H1 (cell line): ENCODE data around the gene ZNF652. TPM values are rescaled to one million over a fixed set of nuclear protein-coding genes. Genes with fewer than 3 reads are reported as not detected.
A peak's percentile ranks its signal among the peaks of the same experiment; 100 is the strongest.

Experiments used
- ASH2L ChIP-seq: fragments of 200-600, 300-600 bp; sonication (generic); IDR thresholded peaks from one replicate; pipeline ENCODE4 v1.7.1; 2017; ENCODE audit warnings: low read length
- BRCA1 ChIP-seq: IDR thresholded peaks from 2 replicates; pipeline ENCODE4 v1.6.1; 2012; ENCODE audit warnings: low read depth, low read length, improper control_type of control experiment
- CEBPB ChIP-seq: IDR thresholded peaks from 2 replicates; pipeline ENCODE4 v1.6.1; 2012; ENCODE audit warnings: low read depth, low read length
- CHD1 ChIP-seq: IDR thresholded peaks from 2 replicates; pipeline ENCODE4 v1.6.1; 2012; ENCODE audit warnings: low read depth, low read length, improper control_type of control experiment
- CHD2 ChIP-seq: IDR thresholded peaks from 2 replicates; pipeline ENCODE4 v1.6.1; 2012; ENCODE audit warnings: low read length, improper control_type of control experiment
- EGR1 ChIP-seq: IDR thresholded peaks from 2 replicates; pipeline ENCODE4 v1.6.1; 2011; ENCODE audit warnings: low read depth, low read length, borderline replicate concordance
- GABPA ChIP-seq: IDR thresholded peaks from 2 replicates; pipeline ENCODE4 v1.6.1; 2011; ENCODE audit warnings: mild to moderate bottlenecking, low read length, moderate library complexity, borderline replicate concordance; ENCODE audit not compliant: insufficient read depth
- JUN ChIP-seq: IDR thresholded peaks from 2 replicates; pipeline ENCODE4 v1.6.1; 2011; ENCODE audit warnings: low read depth, mild to moderate bottlenecking, improper control_type of control experiment, low read length
- JUND ChIP-seq: IDR thresholded peaks from 2 replicates; pipeline ENCODE4 v1.6.1; 2011; ENCODE audit warnings: mild to moderate bottlenecking, improper control_type of control experiment, low read length
- KDM1A ChIP-seq: fragments of 200-600, 300-600 bp; sonication (generic); IDR thresholded peaks from 2 replicates; pipeline ENCODE4 v1.7.1; 2016; ENCODE audit warnings: mild to moderate bottlenecking, low read length, borderline replicate concordance
- KDM5A ChIP-seq: fragments of 200-600 bp; IDR thresholded peaks from 2 replicates; pipeline ENCODE4 v1.7.1; 2012; ENCODE audit warnings: mild to moderate bottlenecking, low read length, inconsistent platforms, mixed read lengths
- NRF1 ChIP-seq: IDR thresholded peaks from 2 replicates; pipeline ENCODE4 v1.6.1; 2011; ENCODE audit warnings: mild to moderate bottlenecking, low read depth, low read length, improper control_type of control experiment
- PHF8 ChIP-seq: fragments of 200-600 bp; sonication (generic); conservative IDR thresholded peaks from 2 replicates; pipeline ENCODE4 v1.7.1; 2012; ENCODE audit warnings: low read depth, mild to moderate bottlenecking, inconsistent platforms, low read length, moderate library complexity
- POLR2A ChIP-seq, 2 experiments: IDR thresholded peaks; 1 replicate in 1 of 2; 2 replicates in 1 of 2; pipeline ENCODE4 v1.6.1; 2011; ENCODE audit warnings: low read depth in 2 of 2, low read length in 2 of 2, mild to moderate bottlenecking in 2 of 2; ENCODE audit errors: control extremely low read depth in 1 of 2
- RNF2 ChIP-seq: fragments of 200-900, 300-1000 bp; sonication (generic); IDR thresholded peaks from 2 replicates; pipeline ENCODE4 v1.7.1; 2016; ENCODE audit warnings: borderline replicate concordance, low read depth, mild to moderate bottlenecking, antibody characterized with exemption, low read length; ENCODE audit not compliant: poor library complexity, severe bottlenecking; ENCODE audit errors: missing control alignments
- polyA plus RNA-seq, 7 experiments: library from polyadenylated mRNA; depleted of rRNA in 3 of 7; stranded (reverse) in 5 of 7; unstranded in 2 of 7; fragments of >200 nt in 5 of 7; fragments of 200-250 nt in 2 of 7; gene quantifications; 1 replicate in 5 of 7; 2 replicates in 1 of 7; 4 replicates in 1 of 7; pipeline versions ENCODE4 v1.2.1 to v1.2.3, GENCODE V29; 2011 to 2013; ENCODE audit warnings: missing spikeins in 2 of 7, mixed read lengths in 2 of 7
- total RNA-seq: library from RNA; stranded (reverse); fragmentation: NEBNext Ultra II Directional; extraction: Animal tissue kit (Norgen Biotek cat#: 25700); gene quantifications from 2 replicates; pipeline ENCODE4 v1.2.1, GENCODE V29; 2021

Gene ZNF652
- total and polyA plus RNA-seq, 2 of the 8 experiments (the other 6 are each of a cell fraction or from before 2014, with no cell fraction given) = 13.5 to 39.6 TPM

DNA sequence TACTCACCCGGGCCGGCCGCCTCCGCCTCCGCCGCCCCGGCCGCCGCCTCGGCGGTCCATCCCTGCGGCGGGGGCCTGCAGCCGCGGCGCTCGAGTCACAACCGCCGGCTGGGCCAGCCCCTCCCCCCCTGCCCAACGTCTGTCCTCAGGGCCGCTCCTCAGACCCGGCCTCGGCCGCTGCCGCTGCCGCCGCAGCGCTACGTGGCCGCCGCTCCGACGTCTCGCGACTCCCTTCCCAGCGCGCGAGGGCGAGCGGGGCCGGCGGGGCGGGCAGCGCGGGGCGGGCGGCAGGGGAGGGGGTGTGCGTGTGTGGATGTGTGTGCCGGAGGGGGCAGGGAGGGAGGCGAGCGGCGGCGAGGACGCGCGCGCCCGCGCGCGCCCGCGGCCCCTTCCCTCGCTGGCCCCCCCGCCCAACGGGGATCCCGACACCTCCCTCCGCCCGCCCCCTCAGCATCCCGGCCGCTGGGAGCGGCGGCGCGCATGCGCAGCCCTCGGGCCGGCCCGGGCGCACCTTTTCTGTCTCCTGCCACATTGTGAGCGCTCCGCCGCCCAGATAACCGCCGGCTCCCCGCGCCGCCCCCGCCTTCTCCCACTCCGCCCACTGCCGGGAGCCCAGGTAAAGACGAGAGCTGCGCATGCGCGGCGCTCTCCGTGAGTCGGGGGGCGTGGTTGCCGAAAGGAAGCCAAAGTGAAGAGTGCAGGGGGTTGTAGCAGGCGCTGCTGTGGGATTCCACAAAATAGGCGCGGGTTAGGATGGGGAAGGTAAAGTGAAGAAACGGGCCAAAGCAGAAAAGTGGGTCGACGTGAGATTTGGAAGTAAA, at the start of gene ZNF652 (continued):
- no peak for TF ChIP-seq KDM5A
- TF ChIP-seq EGR1 = peak; percentile 99
- TF ChIP-seq RNF2 = no peak
- no peak for TF ChIP-seq KDM1A
- peak; percentile 97 for TF ChIP-seq NRF1
- TF ChIP-seq JUND = no peak; the same call in 1 of the 2 replicates
- no peak; the same call in 1 of the 2 replicates for TF ChIP-seq CHD2
- TF ChIP-seq ASH2L = no peak
- TF ChIP-seq GABPA = no peak
- TF ChIP-seq PHF8 = no peak; the same call in none of the 2 replicates
- TF ChIP-seq CHD1 = no peak
- no peak for TF ChIP-seq JUN
- TF ChIP-seq BRCA1 = no peak
- peak in 1 of 2 experiments; percentile 11; a peak in 1 of 3 replicates for TF ChIP-seq POLR2A (IDR thresholded peaks at IDR 0.05; ENCODE audit: control extremely low read depth in 1 of 2, low read depth in 2 of 2, low read length in 2 of 2)
- TF ChIP-seq CEBPB = no peak
